Measurements from ENCODE around the gene PLEKHN1. TPM values are rescaled to one million over a fixed set of nuclear protein-coding genes. Genes with fewer than 3 reads are reported as not detected.
A peak's percentile ranks its signal among the peaks of the same experiment; 100 is the strongest.

Gene PLEKHN1
- total and polyA plus RNA-seq, 2 experiments from 2014 or later = 0.60 to 2.4 TPM

DNA sequence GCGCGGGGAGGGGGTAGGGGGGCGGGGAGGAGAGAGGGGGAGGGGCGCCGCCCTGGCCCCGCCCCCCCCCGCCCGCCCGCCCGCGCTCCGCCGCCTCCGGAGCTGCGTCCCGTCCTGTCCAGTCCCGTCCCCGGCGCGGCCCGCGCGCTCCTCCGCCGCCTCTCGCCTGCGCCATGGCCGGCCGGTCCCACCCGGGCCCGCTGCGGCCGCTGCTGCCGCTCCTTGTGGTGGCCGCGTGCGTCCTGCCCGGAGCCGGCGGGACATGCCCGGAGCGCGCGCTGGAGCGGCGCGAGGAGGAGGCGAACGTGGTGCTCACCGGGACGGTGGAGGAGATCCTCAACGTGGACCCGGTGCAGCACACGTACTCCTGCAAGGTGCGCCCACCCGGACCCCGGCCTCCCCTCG is 53.7 kb downstream of the PLEKHN1 start, which contains the start of gene AGRN:
AGRN (plus strand) TSS at position 121 of the 405 bp plus-strand sequence; CDS start at position 174, 53 bp downstream.
- Histone ChIP-seq H3K36me3 (replicated peaks; ENCODE audit: insufficient read depth, low read depth) (no peaks in the 10 kb centered on the region), H3K79me2 (peaks cover 33% of the 10 kb centered on the region), H3K27ac (peak within 1 kb of the TSS; percentile 97), H4K20me1 (ENCODE audit: insufficient read depth, poor library complexity, severe bottlenecking) (no peaks in the 10 kb centered on the region), H3K4me1 (ENCODE audit: insufficient read depth) (peaks cover 33% of the 10 kb centered on the region), H3K9me2 (replicated peaks; ENCODE audit: insufficient read depth) (no peaks in the 10 kb centered on the region), H3K27me3 (no peaks in the 10 kb centered on the region), H3K9me3 (ENCODE audit: low read depth) (no peaks in the 10 kb centered on the region), H3K4me2 (peak within 1 kb of the TSS; percentile 97), H2AFZ (peak within 1 kb of the TSS; percentile 35), H3K4me3 (peak within 1 kb of the TSS; percentile 93)
- TF ChIP-seq, protein P1, sequence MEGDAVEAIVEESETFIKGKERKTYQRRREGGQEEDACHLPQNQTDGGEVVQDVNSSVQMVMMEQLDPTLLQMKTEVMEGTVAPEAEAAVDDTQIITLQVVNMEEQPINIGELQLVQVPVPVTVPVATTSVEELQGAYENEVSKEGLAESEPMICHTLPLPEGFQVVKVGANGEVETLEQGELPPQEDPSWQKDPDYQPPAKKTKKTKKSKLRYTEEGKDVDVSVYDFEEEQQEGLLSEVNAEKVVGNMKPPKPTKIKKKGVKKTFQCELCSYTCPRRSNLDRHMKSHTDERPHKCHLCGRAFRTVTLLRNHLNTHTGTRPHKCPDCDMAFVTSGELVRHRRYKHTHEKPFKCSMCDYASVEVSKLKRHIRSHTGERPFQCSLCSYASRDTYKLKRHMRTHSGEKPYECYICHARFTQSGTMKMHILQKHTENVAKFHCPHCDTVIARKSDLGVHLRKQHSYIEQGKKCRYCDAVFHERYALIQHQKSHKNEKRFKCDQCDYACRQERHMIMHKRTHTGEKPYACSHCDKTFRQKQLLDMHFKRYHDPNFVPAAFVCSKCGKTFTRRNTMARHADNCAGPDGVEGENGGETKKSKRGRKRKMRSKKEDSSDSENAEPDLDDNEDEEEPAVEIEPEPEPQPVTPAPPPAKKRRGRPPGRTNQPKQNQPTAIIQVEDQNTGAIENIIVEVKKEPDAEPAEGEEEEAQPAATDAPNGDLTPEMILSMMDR (IDR thresholded peaks at IDR 0.05; ENCODE audit: poor library complexity) = no peak
- no peak for TF ChIP-seq EZH2 (IDR thresholded peaks at IDR 0.05; ENCODE audit: borderline replicate concordance)
- TF ChIP-seq EZH2phosphoT487 (IDR thresholded peaks at IDR 0.05; ENCODE audit: low read depth, severe bottlenecking, unreplicated experiment) = no peak
- WGBS (ENCODE audit: low lambda C conversion rate, missing lambda C conversion rate) = 0% methylated on average over 14 of the region's 58 CpGs
- no peak for DNase-seq (ENCODE audit: low spot score)

DNA sequence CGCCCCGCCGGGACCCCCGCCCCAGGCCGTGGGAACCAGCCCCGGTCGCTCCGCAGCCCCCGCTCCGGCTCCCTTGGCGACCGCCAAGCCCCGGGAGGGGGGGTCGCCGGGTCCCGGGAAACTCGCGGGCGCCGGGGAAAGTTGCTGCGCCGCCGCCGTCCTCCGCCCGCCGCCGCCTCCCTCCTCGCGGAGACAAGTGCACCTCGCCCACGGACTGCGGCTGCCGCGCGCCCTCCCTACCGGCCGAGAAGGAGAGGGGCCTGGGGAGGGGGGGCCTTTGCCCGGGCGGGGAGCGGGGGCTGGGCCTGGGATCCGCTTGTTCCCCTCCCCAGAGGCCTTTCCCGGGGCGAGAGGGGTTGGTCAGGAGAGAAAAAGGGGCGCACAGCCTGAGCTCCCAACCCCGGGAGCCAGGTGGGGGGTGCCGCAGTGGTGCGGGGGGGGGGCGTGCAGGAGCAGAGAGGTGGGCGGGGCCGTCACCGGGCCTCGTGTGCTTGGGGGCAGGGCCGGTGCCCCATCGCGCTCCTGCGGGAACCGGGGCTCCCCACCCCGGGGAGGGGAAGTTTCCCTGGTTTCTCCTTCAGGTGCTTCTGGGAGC is 54.2 kb downstream of the PLEKHN1 start:
- peak; percentile 74 for DNase-seq (ENCODE audit: low spot score)
- peak overlapping the region; percentile 97 for H3K4me2 ChIP-seq
- H4K20me1 ChIP-seq (ENCODE audit: insufficient read depth, poor library complexity, severe bottlenecking) = no peaks in the 10 kb centered on the region
- H3K27me3 ChIP-seq = no peaks in the 10 kb centered on the region
- peak overlapping the region; percentile 93 for H3K4me3 ChIP-seq
- no peak overlapping the region for H2AFZ ChIP-seq
- WGBS (ENCODE audit: low lambda C conversion rate, missing lambda C conversion rate) = 1% methylated on average over 19 of the region's 59 CpGs
- H3K4me1 ChIP-seq (ENCODE audit: insufficient read depth) = peaks cover 38% of the 10 kb centered on the region
- H3K36me3 ChIP-seq (replicated peaks; ENCODE audit: insufficient read depth, low read depth) = no peaks in the 10 kb centered on the region
- TF ChIP-seq, protein P1 (IDR thresholded peaks at IDR 0.05; ENCODE audit: poor library complexity) = no peak
- TF ChIP-seq EZH2phosphoT487 (IDR thresholded peaks at IDR 0.05; ENCODE audit: low read depth, severe bottlenecking, unreplicated experiment) (no peak), EZH2 (IDR thresholded peaks at IDR 0.05; ENCODE audit: borderline replicate concordance) (no peak)
- H3K27ac ChIP-seq = peak overlapping the region; percentile 97
- no peaks in the 10 kb centered on the region for H3K9me2 ChIP-seq (replicated peaks; ENCODE audit: insufficient read depth)
- no peaks in the 10 kb centered on the region for H3K9me3 ChIP-seq (ENCODE audit: low read depth)
- peaks cover 36% of the 10 kb centered on the region for H3K79me2 ChIP-seq

DNA sequence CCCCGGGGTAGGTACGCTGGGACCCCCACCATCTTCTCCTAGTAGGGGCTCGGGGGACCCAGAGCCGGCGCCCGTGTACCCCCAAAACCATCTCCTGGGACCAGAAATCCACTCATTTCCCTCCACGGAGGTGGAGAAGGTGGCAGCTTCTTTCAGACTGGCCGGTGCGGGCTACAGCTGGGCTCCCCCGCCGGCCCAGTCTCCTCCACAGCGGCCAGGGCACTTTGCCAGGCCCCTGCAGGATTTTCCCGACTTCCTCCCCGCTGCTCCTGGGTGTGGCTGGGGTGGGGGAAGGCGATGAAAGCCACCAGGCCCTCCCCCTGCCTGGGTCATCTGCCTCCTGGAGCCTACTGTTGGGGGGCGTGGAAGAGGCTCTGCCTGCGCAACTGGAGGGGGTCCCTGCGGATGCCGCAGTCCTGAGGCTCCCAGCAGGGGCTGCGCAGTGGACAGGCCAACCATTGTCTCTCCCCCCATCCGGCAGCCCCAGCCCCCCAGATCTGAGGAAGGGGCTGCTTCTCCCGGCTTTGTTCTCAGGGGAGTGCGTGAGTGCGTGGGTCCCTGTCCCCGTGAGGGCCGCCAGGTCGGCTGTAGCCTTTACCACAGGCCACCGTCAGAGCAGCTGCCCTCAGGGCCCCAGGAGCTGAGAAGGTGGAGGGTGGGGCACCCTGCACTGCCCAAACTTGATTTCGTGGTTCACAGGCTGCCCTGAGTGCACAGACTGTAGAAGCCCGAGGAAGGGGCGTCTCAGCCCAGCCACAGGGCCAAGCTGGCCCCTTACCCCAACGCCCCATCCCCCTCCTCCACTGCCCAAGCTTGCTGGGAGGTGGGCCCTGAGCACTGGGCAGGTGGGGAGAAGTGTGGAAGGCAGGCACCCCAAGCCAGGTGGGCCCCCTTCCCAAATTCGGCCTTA is 55.0 kb downstream of the PLEKHN1 start:
- 30% methylated on average over 26 of the region's 33 CpGs for WGBS (ENCODE audit: low lambda C conversion rate, missing lambda C conversion rate)
- Histone ChIP-seq H3K9me2 (replicated peaks; ENCODE audit: insufficient read depth) (no peaks in the 10 kb centered on the region), H3K27ac (peak overlapping the region; percentile 97), H3K79me2 (peaks cover 36% of the 10 kb centered on the region), H3K27me3 (no peaks in the 10 kb centered on the region), H4K20me1 (ENCODE audit: insufficient read depth, poor library complexity, severe bottlenecking) (no peaks in the 10 kb centered on the region), H3K36me3 (replicated peaks; ENCODE audit: insufficient read depth, low read depth) (no peaks in the 10 kb centered on the region), H3K9me3 (ENCODE audit: low read depth) (no peaks in the 10 kb centered on the region), H3K4me3 (peak overlapping the region; percentile 93), H3K4me2 (peak overlapping the region; percentile 97), H2AFZ (no peak overlapping the region), H3K4me1 (ENCODE audit: insufficient read depth) (peaks cover 39% of the 10 kb centered on the region)
- DNase-seq (ENCODE audit: low spot score) = peak; percentile 86
- TF ChIP-seq, protein P1 (IDR thresholded peaks at IDR 0.05; ENCODE audit: poor library complexity) = no peak
- TF ChIP-seq EZH2 (IDR thresholded peaks at IDR 0.05; ENCODE audit: borderline replicate concordance) = no peak
- TF ChIP-seq EZH2phosphoT487 (IDR thresholded peaks at IDR 0.05; ENCODE audit: low read depth, severe bottlenecking, unreplicated experiment) = no peak

All from hepatocyte (in vitro differentiated cells).